ENCODE data around the gene RANBP3. TPM values are rescaled to one million over a fixed set of nuclear protein-coding genes. Genes with fewer than 3 reads are reported as not detected.

RANBP3 gene
- total RNA-seq, 4 donors from 2014 or later: 37.4 to 74.3 (median 61.3) TPM

DNA sequence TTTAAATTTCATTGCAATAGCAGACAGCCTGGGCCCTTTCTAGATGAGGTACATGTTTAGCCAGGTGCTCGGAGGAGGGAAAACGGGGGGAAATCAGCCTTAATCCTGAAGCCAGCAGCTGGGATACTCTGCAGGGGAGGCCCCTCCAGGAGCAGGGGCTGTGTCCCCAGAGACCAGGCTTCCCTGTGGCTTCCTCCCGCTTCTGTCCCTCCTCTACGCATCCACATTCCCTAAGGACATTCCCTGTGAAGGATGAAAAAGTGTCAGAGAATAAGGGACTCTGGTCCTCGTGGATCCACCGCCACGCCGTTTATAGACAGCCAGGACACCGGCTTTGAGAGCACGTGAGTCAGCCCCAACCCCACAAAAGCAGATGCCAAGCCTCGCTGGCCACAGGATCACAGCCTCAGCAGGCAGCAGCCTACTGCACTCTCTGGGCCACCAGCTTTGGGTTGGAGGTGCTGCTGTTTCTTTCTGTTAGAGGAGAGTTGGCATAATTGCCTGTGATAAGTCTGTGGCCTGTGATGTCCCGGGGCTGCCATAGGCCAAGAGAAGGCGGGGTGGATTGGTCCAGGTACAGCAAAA lies 36.7 kb upstream of the RANBP3 start:
- Histone ChIP-seq H3K4me1 (no peaks in the 10 kb centered on the region), H3K27me3 (no peaks in the 10 kb centered on the region), H3K9me3 (no peaks in the 10 kb centered on the region), H3K36me3 (no peaks in the 10 kb centered on the region), H3K4me3 (no peak overlapping the region), H3K27ac (no peak overlapping the region)
- in situ Hi-C loops (cut with MboI; ENCODE audit: low sequenced_read_pairs in 4 of 4) (no loop called here), intact Hi-C loops (cut with DNase I; ENCODE audit: low total_unique reads) (no loop called here)
- ATAC-seq (no peak), DNase-seq (no peak)
- TF ChIP-seq POLR2A (IDR thresholded peaks at IDR 0.05) (no peak), CTCF (IDR thresholded peaks at IDR 0.05 in 4 of 5, conservative IDR thresholded peaks at IDR 0.05 in 1 of 5) (no peak)

GRCh38 chr19:6012426-6013170 lies 34.7 kb upstream of the RANBP3 start:
- no peaks in the 10 kb centered on the region for H3K27me3 ChIP-seq
- H3K9me3 ChIP-seq: no peaks in the 10 kb centered on the region
- ATAC-seq: no peak
- in situ Hi-C loops (cut with MboI; ENCODE audit: low sequenced_read_pairs in 4 of 4): no loop called here
- no peak overlapping the region for H3K27ac ChIP-seq
- TF ChIP-seq CTCF (IDR thresholded peaks at IDR 0.05 in 4 of 5, conservative IDR thresholded peaks at IDR 0.05 in 1 of 5): no peak
- TF ChIP-seq POLR2A (IDR thresholded peaks at IDR 0.05): no peak
- intact Hi-C loops (cut with DNase I; ENCODE audit: low total_unique reads): no loop called here
- H3K4me3 ChIP-seq: no peak overlapping the region
- H3K4me1 ChIP-seq: no peaks in the 10 kb centered on the region
- no peak for DNase-seq
- no peaks in the 10 kb centered on the region for H3K36me3 ChIP-seq

DNA sequence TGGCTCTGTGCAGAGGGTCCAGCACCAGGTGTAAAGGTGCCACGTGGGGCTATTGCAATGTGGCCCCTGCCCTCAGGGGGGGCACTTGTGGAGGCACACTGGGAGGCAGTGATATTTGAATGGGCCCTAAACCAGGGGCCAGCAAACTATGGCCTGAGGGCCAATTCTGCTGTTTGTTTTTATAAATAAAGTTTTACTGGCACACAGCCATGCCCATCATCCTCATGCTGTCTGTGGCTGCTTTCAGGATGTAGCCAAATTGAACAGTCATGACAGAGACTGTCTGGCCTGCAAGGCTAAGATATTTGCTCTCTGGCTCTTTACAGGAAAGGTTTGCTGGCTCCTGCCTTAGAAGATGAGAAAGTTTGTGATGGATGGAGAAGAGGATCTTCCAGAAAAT lies 33.9 kb upstream of the RANBP3 start:
- ATAC-seq: no peak
- in situ Hi-C loops (cut with MboI; ENCODE audit: low sequenced_read_pairs in 4 of 4): no loop called here
- DNase-seq: no peak

DNA sequence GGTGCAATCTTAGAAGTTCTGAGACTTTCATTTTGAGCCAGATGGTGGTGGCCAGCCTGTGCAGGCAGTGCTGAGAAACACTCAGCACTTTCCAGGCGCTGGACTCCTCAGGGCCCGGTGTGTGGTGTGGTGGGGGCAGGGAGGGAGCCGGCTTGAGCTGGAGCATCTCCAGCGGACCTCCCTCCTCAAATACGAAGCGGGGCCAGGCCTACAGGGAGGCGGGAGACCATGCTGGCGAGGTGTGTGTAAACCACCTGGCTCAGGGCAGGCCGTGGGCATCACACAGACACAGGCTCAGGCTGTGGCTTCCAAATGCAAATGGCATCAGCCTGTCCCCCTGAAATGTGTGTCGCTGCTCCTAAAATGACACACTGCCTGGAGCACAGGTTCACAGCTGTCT lies 33.3 kb upstream of the RANBP3 start:
- no peak overlapping the region for H3K27ac ChIP-seq
- H3K4me1 ChIP-seq: no peaks in the 10 kb centered on the region
- no peak for ATAC-seq
- no peak overlapping the region for H3K4me3 ChIP-seq
- H3K36me3 ChIP-seq: no peaks in the 10 kb centered on the region
- in situ Hi-C loops (cut with MboI; ENCODE audit: low sequenced_read_pairs in 4 of 4): no loop called here
- H3K27me3 ChIP-seq: no peaks in the 10 kb centered on the region
- H3K9me3 ChIP-seq: no peaks in the 10 kb centered on the region
- TF ChIP-seq POLR2A (IDR thresholded peaks at IDR 0.05): no peak
- TF ChIP-seq CTCF (IDR thresholded peaks at IDR 0.05 in 4 of 5, conservative IDR thresholded peaks at IDR 0.05 in 1 of 5): no peak
- intact Hi-C loops (cut with DNase I; ENCODE audit: low total_unique reads): no loop called here
- DNase-seq: no peak

More for the DNA sequence above, 33.9 kb upstream of the RANBP3 start:
- intact Hi-C loops (cut with DNase I; ENCODE audit: low total_unique reads): no loop called here
- Histone ChIP-seq H3K36me3 (no peaks in the 10 kb centered on the region), H3K27ac (no peak overlapping the region), H3K4me3 (no peak overlapping the region), H3K9me3 (no peaks in the 10 kb centered on the region), H3K27me3 (no peaks in the 10 kb centered on the region), H3K4me1 (no peaks in the 10 kb centered on the region)
- TF ChIP-seq POLR2A (IDR thresholded peaks at IDR 0.05): no peak
- no peak for TF ChIP-seq CTCF (IDR thresholded peaks at IDR 0.05 in 4 of 5, conservative IDR thresholded peaks at IDR 0.05 in 1 of 5)

All from gastrocnemius medialis (tissue), 4 donors.